Purkinje cell (primary cell): ENCODE results near the gene IRX3. TPM values are rescaled to one million over a fixed set of nuclear protein-coding genes. Genes with fewer than 3 reads are reported as not detected.

ENCODE experiments used
- polyA plus RNA-seq: library from polyadenylated mRNA; unstranded; fragments of >200 nt; fragmentation: Nextera tagmentation; gene quantifications from 2 replicates; pipeline ENCODE4 v1.2.1, GENCODE V29; 2014

The IRX3 gene
- 1.6 and 3.4 TPM in 2 replicates for polyA plus RNA-seq

DNA sequence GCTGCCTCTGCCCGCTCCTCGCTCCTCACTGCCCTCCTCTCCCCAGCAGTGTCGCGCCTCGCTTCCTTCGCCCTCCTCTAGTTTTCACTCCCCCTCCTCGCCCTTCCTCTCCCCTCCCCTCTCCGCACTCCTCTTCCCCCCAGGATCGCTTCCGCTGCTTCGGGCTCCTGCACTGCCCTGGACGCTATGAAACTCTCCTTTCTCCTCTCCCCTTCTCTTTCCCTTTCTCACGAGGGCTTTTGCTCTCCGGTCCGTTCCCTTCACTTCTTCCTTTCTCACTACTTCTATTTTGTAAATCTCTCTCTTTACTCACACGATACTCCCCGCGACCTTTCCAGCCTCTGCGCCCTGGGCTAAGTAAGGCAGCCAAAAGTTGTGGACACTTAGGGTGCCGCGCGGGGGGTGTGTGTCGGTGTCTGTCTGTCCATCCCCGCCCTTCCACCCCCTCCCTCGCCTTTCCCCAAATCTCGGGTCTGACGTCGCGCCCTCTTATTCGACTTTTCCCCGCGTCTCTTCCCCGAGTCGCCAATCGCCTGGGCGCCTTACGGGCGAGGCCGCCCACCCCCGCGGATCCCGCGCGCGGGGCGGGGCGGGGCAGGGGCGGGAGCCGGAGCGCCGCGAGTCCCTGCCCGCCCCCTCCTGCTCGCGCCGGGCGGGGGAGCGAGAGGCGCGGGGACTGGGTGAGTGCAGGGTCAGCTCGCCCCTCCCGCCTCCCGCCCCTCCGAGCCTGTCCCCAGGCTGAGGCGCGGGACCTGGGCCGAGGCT lies at the start of gene IRX3:
IRX3 (minus strand) TSS at position 422 of the 765 bp plus-strand sequence. CDS start 737 bp downstream, outside the sequence.

